SK-N-SH (cell line): ENCODE results near the gene HIF1A. TPM values are rescaled to one million over a fixed set of nuclear protein-coding genes. Genes with fewer than 3 reads are reported as not detected.

Source experiments
- CTCF ChIA-PET: fragments of 300-600, 350-600 bp; formaldehyde crosslinking; extraction: SDS; loops from one replicate; lab custom pipeline; 2021; lab: Yijun Ruan, JAX
- POLR2A ChIA-PET: fragments of 350-600 bp; sonication (Branson Sonifier 250); formaldehyde crosslinking; extraction: SDS; loops from one replicate; lab custom pipeline; 2020; ENCODE audit warnings: antibody characterized with exemption, inconsistent platforms; lab: Yijun Ruan, JAX
- DNase-seq: peaks from one replicate; pipeline ENCODE4 v3.0.0; 2012
- H2AFZ ChIP-seq: fragments of 200-600 bp; sonication (generic); 2 replicates; pipeline ENCODE4 v1.8.1; 2016; ENCODE audit warnings: antibody characterized with exemption, mild to moderate bottlenecking, low read depth
- H3F3A ChIP-seq: fragments of 200-600 bp; sonication (generic); replicated peaks from 2 replicates; pipeline ENCODE3; 2016; ENCODE audit warnings: antibody characterized with exemption, mild to moderate bottlenecking; ENCODE audit not compliant: insufficient read depth
- H3K27ac ChIP-seq, 2 experiments: fragments of 200-500 bp in 1 of 2; fragments of 200-600 bp in 1 of 2; sonication (Bioruptor generic) in 1 of 2; sonication (generic), shearing (Covaris generic) in 1 of 2; 2 replicates each; pipeline versions ENCODE4 v1.5.1 to v1.6.1; 2014 to 2016; ENCODE audit warnings: low read depth in 2 of 2, inconsistent platforms in 1 of 2, low read length in 1 of 2, mild to moderate bottlenecking in 1 of 2, mixed read lengths in 1 of 2
- H3K27me3 ChIP-seq: fragments of 200-600 bp; sonication (generic), shearing (Covaris generic); 2 replicates; pipeline ENCODE4 v1.6.1; 2016; ENCODE audit warnings: mixed run types; ENCODE audit not compliant: insufficient read depth
- H3K36me3 ChIP-seq, 2 experiments: fragments of 200-500 bp in 1 of 2; fragments of 200-600 bp in 1 of 2; sonication (Bioruptor generic) in 1 of 2; sonication (generic) in 1 of 2; replicated peaks in 1 of 2; 2 replicates each; pipeline versions ENCODE3 to v1.5.1; 2014 to 2016; ENCODE audit warnings: low read length in 1 of 2, mild to moderate bottlenecking in 1 of 2; ENCODE audit not compliant: insufficient read depth in 2 of 2, control insufficient read depth in 1 of 2
- H3K4me1 ChIP-seq, 2 experiments: fragments of 200-500 bp in 1 of 2; fragments of 200-600 bp in 1 of 2; sonication (Bioruptor generic) in 1 of 2; sonication (generic), shearing (Covaris generic) in 1 of 2; 2 replicates each; pipeline versions ENCODE4 v1.5.1 to v1.6.1; 2014 to 2016; ENCODE audit warnings: low read depth in 1 of 2, low read length in 1 of 2, mixed run types in 1 of 2; ENCODE audit not compliant: insufficient read depth in 2 of 2, control insufficient read depth in 1 of 2
- H3K4me2 ChIP-seq: fragments of 200-600 bp; sonication (generic), shearing (Covaris generic); 2 replicates; pipeline ENCODE4 v1.6.1; 2017; ENCODE audit warnings: mixed run types
- H3K4me3 ChIP-seq, 2 experiments: fragments of 200-500 bp in 1 of 2; fragments of 200-600 bp in 1 of 2; sonication (Bioruptor generic) in 1 of 2; sonication (generic), shearing (Covaris generic) in 1 of 2; 2 replicates each; pipeline versions ENCODE4 v1.5.1 to v1.8.1; 2014 to 2016; ENCODE audit warnings: low read depth in 2 of 2, inconsistent platforms in 1 of 2, low read length in 1 of 2, mild to moderate bottlenecking in 1 of 2, mixed read lengths in 1 of 2, moderate library complexity in 1 of 2
- H3K79me2 ChIP-seq: fragments of 200-600 bp; sonication (generic); 2 replicates; pipeline ENCODE4 v1.8.1; 2017; ENCODE audit warnings: mild to moderate bottlenecking; ENCODE audit not compliant: insufficient read depth
- H3K9ac ChIP-seq: fragments of 200-600 bp; sonication (generic); 2 replicates; pipeline ENCODE4 v1.6.1; 2017; ENCODE audit warnings: mixed run types
- H3K9me2 ChIP-seq: fragments of 200-600 bp; sonication (generic); 2 replicates; pipeline ENCODE4 v1.6.1; 2017; ENCODE audit warnings: mixed run types
- H3K9me3 ChIP-seq: fragments of 200-600 bp; sonication (generic); 2 replicates; pipeline ENCODE4 v1.6.1; 2017; ENCODE audit warnings: mixed run types, mild to moderate bottlenecking, moderate library complexity
- H4K20me1 ChIP-seq: fragments of 200-600 bp; sonication (generic); 2 replicates; pipeline ENCODE4 v1.6.1; 2017; ENCODE audit warnings: mild to moderate bottlenecking, mixed run types; ENCODE audit not compliant: insufficient read depth
- EZH2phosphoT487 ChIP-seq: fragments of 200-600 bp; sonication (generic); IDR thresholded peaks from 2 replicates; pipeline ENCODE4 v1.6.1; 2017; ENCODE audit warnings: low read depth, mixed run types, mild to moderate bottlenecking, antibody characterized with exemption, moderate library complexity, borderline replicate concordance
- FOXM1 ChIP-seq: IDR thresholded peaks from 2 replicates; pipeline ENCODE4 v1.4.0; 2012; ENCODE audit warnings: low read depth, mild to moderate bottlenecking
- GATA2 ChIP-seq: sonication (generic); formaldehyde crosslinking; IDR thresholded peaks from 2 replicates; pipeline ENCODE4 v1.5.0; 2020; ENCODE audit warnings: mild to moderate bottlenecking, missing genetic modification reagents
- IRF3 ChIP-seq: fragments of 150-350 bp; IDR thresholded peaks from 2 replicates; pipeline ENCODE4 v1.6.1; 2016; ENCODE audit warnings: mild to moderate bottlenecking, low read depth, low read length
- JUND ChIP-seq: IDR thresholded peaks from 2 replicates; pipeline ENCODE4 v1.4.0; 2012
- MEF2A ChIP-seq: IDR thresholded peaks from 2 replicates; pipeline ENCODE4 v1.4.0; 2012; ENCODE audit warnings: low read depth, borderline replicate concordance
- POLR2AphosphoS5 ChIP-seq: IDR thresholded peaks from 2 replicates; pipeline ENCODE4 v1.6.1; 2012; ENCODE audit warnings: low read depth, low read length
- RFX5 ChIP-seq: IDR thresholded peaks from 2 replicates; pipeline ENCODE4 v1.6.1; 2012; ENCODE audit warnings: mild to moderate bottlenecking, improper control_type of control experiment, low read length
- RXRA ChIP-seq: IDR thresholded peaks from 2 replicates; pipeline ENCODE4 v1.4.0; 2012; ENCODE audit warnings: low read depth, mild to moderate bottlenecking, borderline replicate concordance
- SIN3A ChIP-seq: IDR thresholded peaks from 2 replicates; pipeline ENCODE4 v1.6.1; 2012; ENCODE audit warnings: low read depth, mild to moderate bottlenecking, low read length, moderate library complexity, borderline replicate concordance
- TAF1 ChIP-seq: IDR thresholded peaks from 2 replicates; pipeline ENCODE4 v1.6.1; 2012; ENCODE audit warnings: low read depth, mild to moderate bottlenecking, low read length, moderate library complexity, borderline replicate concordance
- USF2 ChIP-seq: fragments of 150-350 bp; IDR thresholded peaks from 2 replicates; pipeline ENCODE4 v1.6.1; 2017; ENCODE audit warnings: antibody characterized with exemption, low read length, low read depth, borderline replicate concordance
- WGBS: methylation state at CpG from one replicate; pipeline ENCODE4 v1.1.6; 2017; ENCODE audit warnings: low lambda C conversion rate; 5-methylcytosine and 5-hydroxymethylcytosine counted together
- polyA plus RNA-seq, 3 experiments: library from polyadenylated mRNA; depleted of rRNA; stranded (reverse); fragments of >200 nt; gene quantifications; 2 replicates each; pipeline ENCODE4 v1.2.3, GENCODE V29; 2012
- TF ChIP-seq, protein P1 (sequence below): IDR thresholded peaks from 2 replicates; pipeline ENCODE4 v1.4.0; 2012; ENCODE audit warnings: low read depth

The HIF1A gene
- polyA plus RNA-seq, 1 of the 3 experiments (the other 2 are of a cell fraction), result 20.8 TPM

GRCh38 chr14:61671082-61671481 is 24.2 kb upstream of the HIF1A start:
- ChIA-PET POLR2A (no interaction called here), CTCF (no interaction called here)
- Histone ChIP-seq H3K9me2 (no peaks in the 10 kb centered on the region), H3K36me3 (no peaks in the 10 kb centered on the region), H3K4me1 (no peaks in the 10 kb centered on the region), H3K9ac (no peak overlapping the region), H3F3A (no peaks in the 10 kb centered on the region), H3K4me3 (no peak overlapping the region), H3K27me3 (no peaks in the 10 kb centered on the region), H3K4me2 (no peak overlapping the region), H3K27ac (no peak overlapping the region), H3K79me2 (no peaks in the 10 kb centered on the region), H4K20me1 (no peaks in the 10 kb centered on the region), H3K9me3 (no peaks in the 10 kb centered on the region), H2AFZ (no peak overlapping the region)
- DNase-seq, result no peak
- 84% methylated on average over 3 of the region's 3 CpGs for WGBS
- no peak for TF ChIP-seq SIN3A
- no peak for TF ChIP-seq JUND
- TF ChIP-seq RXRA, result no peak
- TF ChIP-seq, protein P1, sequence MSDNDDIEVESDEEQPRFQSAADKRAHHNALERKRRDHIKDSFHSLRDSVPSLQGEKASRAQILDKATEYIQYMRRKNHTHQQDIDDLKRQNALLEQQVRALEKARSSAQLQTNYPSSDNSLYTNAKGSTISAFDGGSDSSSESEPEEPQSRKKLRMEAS, result no peak
- TF ChIP-seq MEF2A, result no peak
- TF ChIP-seq GATA2 (CRISPR knock-in tag), result no peak
- no peak for TF ChIP-seq IRF3
- no peak for TF ChIP-seq FOXM1
- TF ChIP-seq USF2, result no peak
- no peak for TF ChIP-seq RFX5

GRCh38 chr14:61672796-61673195 is 22.5 kb upstream of the HIF1A start:
- H3K79me2 ChIP-seq, result no peaks in the 10 kb centered on the region
- H3K27me3 ChIP-seq, result no peaks in the 10 kb centered on the region
- H4K20me1 ChIP-seq, result no peaks in the 10 kb centered on the region
- no peak overlapping the region for H3K27ac ChIP-seq
- POLR2A ChIA-PET, result no interaction called here
- no peak overlapping the region for H3K4me3 ChIP-seq
- no peak overlapping the region for H3K9ac ChIP-seq
- H2AFZ ChIP-seq, result no peak overlapping the region
- no peak for TF ChIP-seq EZH2phosphoT487
- no peak for TF ChIP-seq TAF1
- no peak for TF ChIP-seq IRF3
- no peak for TF ChIP-seq POLR2AphosphoS5
- no peak for TF ChIP-seq SIN3A
- H3K9me3 ChIP-seq, result no peaks in the 10 kb centered on the region
- H3K4me2 ChIP-seq, result no peak overlapping the region
- H3K9me2 ChIP-seq, result no peaks in the 10 kb centered on the region
- DNase-seq, result no peak
- WGBS, result 91% methylated on average over 7 of the region's 7 CpGs
- H3K36me3 ChIP-seq, result no peaks in the 10 kb centered on the region
- CTCF ChIA-PET, result no interaction called here
- no peaks in the 10 kb centered on the region for H3K4me1 ChIP-seq
- H3F3A ChIP-seq, result no peaks in the 10 kb centered on the region
